SH-SY5Y (cell line): ENCODE data around the gene PMEPA1.

Experiments
- GATA2 ChIP-seq: IDR thresholded peaks from 2 replicates; pipeline ENCODE4 v1.6.1; 2011; ENCODE audit warnings: mild to moderate bottlenecking, low read depth, low read length
- GATA3 ChIP-seq: IDR thresholded peaks from 2 replicates; pipeline ENCODE4 v1.6.1; 2011; ENCODE audit warnings: low read depth, mild to moderate bottlenecking, low read length, moderate library complexity

- TF ChIP-seq GATA2 (no peak), GATA3 (no peak)
Observed at GRCh38 chr20:57624124-57624523, 85.7 kb downstream of the PMEPA1 start.
